HUDEP-2 (cell line): Measurements from ENCODE around the gene ITPRID1.
"Not testable (repeated sequence)": the region's sequence is repeated elsewhere in the genome, so short reads cannot be mapped to it uniquely, and the experiment has no call there.

ENCODE experiments used
- DNase-seq, 76 experiments: peaks; one replicate each; lab custom pipeline; 2025; ENCODE audit not compliant: unreplicated experiment in 76 of 76; lab: John Stamatoyannopoulos, UW

Gene ITPRID1

GRCh38 chr7:31512166-31512565 is 1.7 kb upstream of the ITPRID1 start:
- no peak for DNase-seq

- no peak for DNase-seq
Observed at GRCh38 chr7:31516680-31517502, 3.0 kb downstream of the ITPRID1 start.

GRCh38 chr7:31517513-31517912 is 3.6 kb downstream of the ITPRID1 start:
- no peak for DNase-seq

GRCh38 chr7:31518766-31519165 is 4.9 kb downstream of the ITPRID1 start:
- no peak for DNase-seq

- DNase-seq = no peak
Observed at GRCh38 chr7:31521336-31522010, 7.6 kb downstream of the ITPRID1 start.

GRCh38 chr7:31526864-31527263 is 13.0 kb downstream of the ITPRID1 start:
- DNase-seq = no peak

GRCh38 chr7:31529103-31529502 is 15.2 kb downstream of the ITPRID1 start:
- DNase-seq = no peak

- DNase-seq = not testable (repeated sequence)
Observed at GRCh38 chr7:31540651-31541185, 26.8 kb downstream of the ITPRID1 start.

- DNase-seq = no peak
Observed at GRCh38 chr7:31545549-31545948, 31.7 kb downstream of the ITPRID1 start.

- no peak for DNase-seq
Observed at GRCh38 chr7:31549611-31550010, 35.7 kb downstream of the ITPRID1 start.

- no peak for DNase-seq
Observed at GRCh38 chr7:31550432-31550831, 36.5 kb downstream of the ITPRID1 start.

GRCh38 chr7:31553661-31554081 is 39.8 kb downstream of the ITPRID1 start:
- no peak for DNase-seq

GRCh38 chr7:31562002-31562401 is 48.1 kb downstream of the ITPRID1 start:
- DNase-seq = no peak

GRCh38 chr7:31563522-31563921 is 49.6 kb downstream of the ITPRID1 start:
- DNase-seq = no peak

- DNase-seq = no peak
Observed at GRCh38 chr7:31563951-31564350, 50.1 kb downstream of the ITPRID1 start.

GRCh38 chr7:31564661-31565060 is 50.8 kb downstream of the ITPRID1 start:
- no peak for DNase-seq

- DNase-seq = no peak
Observed at GRCh38 chr7:31569528-31569927, 55.6 kb downstream of the ITPRID1 start.

- no peak for DNase-seq
Observed at GRCh38 chr7:31583526-31583925, 69.6 kb downstream of the ITPRID1 start.

- no peak for DNase-seq
Observed at GRCh38 chr7:31583942-31584341, 70.1 kb downstream of the ITPRID1 start.

GRCh38 chr7:31595390-31595789 is 81.5 kb downstream of the ITPRID1 start:
- DNase-seq = no peak

- no peak for DNase-seq
Observed at GRCh38 chr7:31602041-31602625, 88.2 kb downstream of the ITPRID1 start.
